Nephron (organoid): ENCODE results near the gene SF3B2.

Experiments used
- H3K27ac Mint-ChIP-seq, 3 experiments: 2 replicates each; pipeline ENCODE4 v1.8.0; 2020; ENCODE audit warnings: mixed read lengths in 3 of 3, mild to moderate bottlenecking in 2 of 3, moderate library complexity in 1 of 3
- H3K27me3 Mint-ChIP-seq: 2 replicates; pipeline ENCODE4 v1.8.0; 2021; ENCODE audit warnings: low read depth, mild to moderate bottlenecking, moderate library complexity, mixed read lengths
- H3K36me3 Mint-ChIP-seq: 2 replicates; pipeline ENCODE4 v1.8.0; 2020; ENCODE audit warnings: low read depth, mixed read lengths
- H3K4me1 Mint-ChIP-seq: 2 replicates; pipeline ENCODE4 v1.8.0; 2020; ENCODE audit warnings: mixed read lengths
- H3K4me3 Mint-ChIP-seq, 3 experiments: 2 replicates each; pipeline ENCODE4 v1.8.0; 2020; ENCODE audit warnings: mild to moderate bottlenecking in 3 of 3, mixed read lengths in 3 of 3, moderate library complexity in 2 of 3
- H3K9me3 Mint-ChIP-seq: 2 replicates; pipeline ENCODE4 v1.8.0; 2020; ENCODE audit warnings: mixed read lengths
- TF ChIP-seq, protein P1 (sequence below), 3 experiments: fragments of 200-600 bp; sonication (generic); IDR thresholded peaks; one replicate each; pipeline ENCODE4 v1.5.0; 2021; ENCODE audit warnings: antibody characterized with exemption in 3 of 3; ENCODE audit not compliant: unreplicated experiment in 3 of 3

The SF3B2 gene

DNA sequence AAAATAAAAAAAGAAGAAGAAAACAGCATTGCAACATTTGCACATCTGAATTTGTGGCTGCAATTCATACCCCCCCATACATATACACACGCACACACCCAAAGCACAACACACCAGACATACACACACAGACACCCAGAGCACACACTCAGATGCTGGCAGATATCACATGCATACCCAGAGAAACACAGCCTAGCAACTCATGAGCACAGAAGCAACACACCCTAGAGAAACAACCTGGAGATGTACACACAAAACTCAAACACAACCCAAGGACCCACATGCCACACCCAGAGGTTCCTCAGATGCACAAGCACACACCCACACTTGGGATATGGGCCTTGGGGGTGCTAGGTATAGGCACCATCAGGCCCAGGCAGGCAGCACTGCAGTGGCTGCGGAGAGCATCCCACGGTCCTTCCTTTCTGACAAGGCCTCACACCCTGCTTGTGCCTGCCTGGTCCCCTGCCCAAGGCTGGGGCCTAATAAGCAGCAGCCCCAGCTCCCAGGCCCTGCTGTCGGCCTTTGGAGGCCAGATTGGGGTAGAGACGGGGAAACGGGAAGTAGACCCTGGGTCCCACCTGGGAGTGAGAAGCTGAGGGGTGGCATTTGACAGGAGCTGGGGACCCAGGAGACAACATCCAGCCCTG lies 37.2 kb upstream of the SF3B2 start:
- Mint-ChIP-seq H3K27ac (no peak overlapping the region), H3K4me1 (no peaks in the 10 kb centered on the region), H3K4me3 (no peak overlapping the region), H3K9me3 (no peaks in the 10 kb centered on the region), H3K36me3 (no peaks in the 10 kb centered on the region), H3K27me3 (peaks cover 18% of the 10 kb centered on the region)
- TF ChIP-seq, protein P1, sequence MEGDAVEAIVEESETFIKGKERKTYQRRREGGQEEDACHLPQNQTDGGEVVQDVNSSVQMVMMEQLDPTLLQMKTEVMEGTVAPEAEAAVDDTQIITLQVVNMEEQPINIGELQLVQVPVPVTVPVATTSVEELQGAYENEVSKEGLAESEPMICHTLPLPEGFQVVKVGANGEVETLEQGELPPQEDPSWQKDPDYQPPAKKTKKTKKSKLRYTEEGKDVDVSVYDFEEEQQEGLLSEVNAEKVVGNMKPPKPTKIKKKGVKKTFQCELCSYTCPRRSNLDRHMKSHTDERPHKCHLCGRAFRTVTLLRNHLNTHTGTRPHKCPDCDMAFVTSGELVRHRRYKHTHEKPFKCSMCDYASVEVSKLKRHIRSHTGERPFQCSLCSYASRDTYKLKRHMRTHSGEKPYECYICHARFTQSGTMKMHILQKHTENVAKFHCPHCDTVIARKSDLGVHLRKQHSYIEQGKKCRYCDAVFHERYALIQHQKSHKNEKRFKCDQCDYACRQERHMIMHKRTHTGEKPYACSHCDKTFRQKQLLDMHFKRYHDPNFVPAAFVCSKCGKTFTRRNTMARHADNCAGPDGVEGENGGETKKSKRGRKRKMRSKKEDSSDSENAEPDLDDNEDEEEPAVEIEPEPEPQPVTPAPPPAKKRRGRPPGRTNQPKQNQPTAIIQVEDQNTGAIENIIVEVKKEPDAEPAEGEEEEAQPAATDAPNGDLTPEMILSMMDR (IDR thresholded peaks at IDR 0.05; ENCODE audit: unreplicated experiment in 3 of 3): no peak

DNA sequence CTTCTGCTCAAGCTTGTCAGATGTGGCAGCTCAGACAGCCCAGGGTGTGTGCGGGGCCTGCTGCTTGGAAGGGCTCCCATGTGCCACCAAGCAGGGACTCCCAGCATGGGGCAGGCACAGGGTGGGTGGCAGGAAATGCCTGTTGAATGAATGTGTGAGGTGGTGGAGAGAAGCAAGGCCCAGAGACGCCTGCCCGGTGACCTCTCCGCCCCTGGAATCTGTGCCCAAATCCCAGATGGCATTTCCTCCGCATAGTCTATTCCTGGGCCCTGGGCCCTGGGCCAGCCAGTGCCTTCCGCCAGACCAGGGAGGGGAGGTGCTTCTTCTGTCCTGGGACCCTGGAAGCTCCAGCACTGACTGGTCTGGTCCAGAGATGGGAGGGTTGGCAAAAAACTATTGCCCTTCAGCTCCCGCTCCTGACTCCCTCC lies 36.7 kb upstream of the SF3B2 start:
- TF ChIP-seq, protein P1 (IDR thresholded peaks at IDR 0.05; ENCODE audit: unreplicated experiment in 3 of 3): no peak
- H3K27me3 Mint-ChIP-seq: peaks cover 12% of the 10 kb centered on the region
- no peaks in the 10 kb centered on the region for H3K4me1 Mint-ChIP-seq
- no peaks in the 10 kb centered on the region for H3K36me3 Mint-ChIP-seq
- H3K9me3 Mint-ChIP-seq: no peaks in the 10 kb centered on the region
- H3K4me3 Mint-ChIP-seq: no peak overlapping the region
- H3K27ac Mint-ChIP-seq: no peak overlapping the region

DNA sequence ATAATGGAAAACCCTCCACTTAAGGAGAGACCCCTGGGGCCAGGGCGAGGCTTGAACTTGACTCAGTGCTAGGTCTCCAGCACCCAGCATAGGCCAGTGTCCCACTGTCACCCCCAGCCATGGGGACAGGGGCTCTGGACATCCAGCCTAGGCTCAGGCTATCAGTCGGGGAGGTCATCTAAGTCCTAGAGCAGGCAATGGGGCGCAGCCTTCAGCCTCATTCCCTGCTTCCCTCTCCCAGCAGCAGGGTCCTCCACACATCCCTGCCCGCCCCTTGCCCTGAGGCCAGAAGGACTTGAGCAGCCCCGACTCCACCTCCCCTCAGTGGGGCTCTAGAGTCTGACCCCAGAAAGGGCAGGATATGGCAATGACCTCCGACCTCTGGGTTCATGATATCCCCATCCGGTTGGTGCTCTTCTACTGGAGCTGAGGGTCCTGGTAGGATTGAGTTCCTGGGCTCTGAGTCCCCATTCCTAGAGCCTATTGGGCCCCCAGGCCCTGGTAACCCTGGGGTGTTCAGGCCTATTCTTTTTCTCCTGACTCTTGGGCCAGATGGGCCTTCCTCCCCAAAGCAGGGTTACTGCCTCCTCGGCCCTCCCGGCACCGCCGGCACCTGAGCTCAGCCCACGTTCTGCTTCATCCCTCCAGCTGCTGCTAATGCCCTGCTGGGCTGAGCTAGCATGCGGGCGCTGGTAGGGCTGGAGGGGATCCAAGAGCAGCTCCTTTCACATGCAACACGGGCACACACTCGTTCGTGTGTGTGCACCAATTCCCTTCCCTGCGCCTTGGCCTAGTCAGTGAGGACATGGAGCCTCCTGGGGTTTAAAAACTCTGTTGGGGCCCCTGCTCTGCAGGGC lies 36.0 kb upstream of the SF3B2 start:
- Mint-ChIP-seq H3K4me1 (no peaks in the 10 kb centered on the region), H3K27me3 (peaks cover 8% of the 10 kb centered on the region), H3K36me3 (no peaks in the 10 kb centered on the region), H3K4me3 (no peak overlapping the region), H3K9me3 (no peaks in the 10 kb centered on the region), H3K27ac (no peak overlapping the region)
- TF ChIP-seq, protein P1 (IDR thresholded peaks at IDR 0.05; ENCODE audit: unreplicated experiment in 3 of 3): no peak

DNA sequence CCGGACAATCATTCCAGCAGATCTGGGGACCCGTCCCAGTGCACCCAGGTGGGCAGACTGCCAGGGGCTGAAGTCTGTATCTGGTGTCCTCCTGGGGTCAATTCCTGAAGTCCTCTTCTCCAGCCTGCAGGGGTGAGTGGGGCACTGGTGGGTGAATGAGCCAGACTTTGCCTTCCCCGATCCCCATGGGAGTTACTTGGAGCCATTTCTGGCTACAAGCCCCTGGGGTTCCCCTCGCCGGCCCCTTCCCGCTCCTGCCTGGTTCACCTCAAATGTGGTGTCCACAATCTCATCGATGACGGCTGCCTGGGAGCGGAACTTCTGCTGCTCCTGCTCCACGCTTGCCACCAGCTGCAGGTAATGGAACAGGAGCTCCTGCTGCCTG lies 35.4 kb upstream of the SF3B2 start:
- Mint-ChIP-seq H3K4me3 (no peak overlapping the region), H3K36me3 (no peaks in the 10 kb centered on the region), H3K9me3 (no peaks in the 10 kb centered on the region), H3K4me1 (no peaks in the 10 kb centered on the region), H3K27ac (no peak overlapping the region), H3K27me3 (peaks cover 3% of the 10 kb centered on the region)
- TF ChIP-seq, protein P1 (IDR thresholded peaks at IDR 0.05; ENCODE audit: unreplicated experiment in 3 of 3): no peak

DNA sequence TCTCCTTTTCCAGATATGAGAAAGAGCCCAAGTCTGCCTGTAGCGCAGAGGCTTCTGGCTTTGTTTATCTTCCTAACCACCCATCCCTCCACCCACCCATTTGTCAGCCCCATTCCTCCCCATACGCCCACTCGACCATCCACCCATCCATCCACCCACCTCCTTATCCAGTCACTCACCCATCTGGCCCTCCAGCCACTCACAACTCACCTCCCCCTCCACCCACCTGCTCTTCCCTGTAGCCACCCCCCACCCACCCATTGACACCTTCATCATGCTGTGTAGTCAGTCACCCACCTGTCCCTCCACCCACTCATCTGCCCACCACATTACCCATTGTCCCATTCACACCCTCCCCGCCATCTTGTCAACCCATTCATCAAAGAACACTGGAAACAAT lies 34.8 kb upstream of the SF3B2 start:
- H3K4me1 Mint-ChIP-seq: no peaks in the 10 kb centered on the region
- TF ChIP-seq, protein P1 (IDR thresholded peaks at IDR 0.05; ENCODE audit: unreplicated experiment in 3 of 3): no peak
- H3K9me3 Mint-ChIP-seq: no peaks in the 10 kb centered on the region
- no peaks in the 10 kb centered on the region for H3K36me3 Mint-ChIP-seq
- no peak overlapping the region for H3K27ac Mint-ChIP-seq
- peaks cover 3% of the 10 kb centered on the region for H3K27me3 Mint-ChIP-seq
- H3K4me3 Mint-ChIP-seq: no peak overlapping the region
